WTC11 (cell line): ENCODE data around the gene RGS21.

ENCODE experiments used
- NR2C2 ChIP-seq: sonication (generic); formaldehyde crosslinking; IDR thresholded peaks from 2 replicates; pipeline ENCODE4 v1.8.0; 2022; ENCODE audit warnings: mild to moderate bottlenecking, missing genetic modification reagents
- RORB ChIP-seq: fragments of 250-450 bp; sonication (Bioruptor Pico); IDR thresholded peaks from 2 replicates; pipeline ENCODE4 v1.9.0; 2021; ENCODE audit warnings: mild to moderate bottlenecking
- TEAD4 ChIP-seq: sonication (generic); formaldehyde crosslinking; IDR thresholded peaks from 2 replicates; pipeline ENCODE4 v1.8.0; 2022; ENCODE audit warnings: mild to moderate bottlenecking, missing genetic modification reagents
- ZNF423 ChIP-seq: fragments of 250-450 bp; sonication (Bioruptor Pico); IDR thresholded peaks from 2 replicates; pipeline ENCODE4 v2.1.2; 2022; ENCODE audit warnings: mild to moderate bottlenecking, moderate library complexity
- TF ChIP-seq, protein P1 (sequence below): fragments of 200-600 bp; IDR thresholded peaks from 2 replicates; pipeline ENCODE4 v1.8.0; 2022; ENCODE audit warnings: antibody characterized with exemption
- TF ChIP-seq, protein P2 (sequence below): sonication (generic); formaldehyde crosslinking; IDR thresholded peaks from 2 replicates; pipeline ENCODE4 v1.8.0; 2022; ENCODE audit warnings: mild to moderate bottlenecking, missing genetic modification reagents

- TF ChIP-seq, protein P1, sequence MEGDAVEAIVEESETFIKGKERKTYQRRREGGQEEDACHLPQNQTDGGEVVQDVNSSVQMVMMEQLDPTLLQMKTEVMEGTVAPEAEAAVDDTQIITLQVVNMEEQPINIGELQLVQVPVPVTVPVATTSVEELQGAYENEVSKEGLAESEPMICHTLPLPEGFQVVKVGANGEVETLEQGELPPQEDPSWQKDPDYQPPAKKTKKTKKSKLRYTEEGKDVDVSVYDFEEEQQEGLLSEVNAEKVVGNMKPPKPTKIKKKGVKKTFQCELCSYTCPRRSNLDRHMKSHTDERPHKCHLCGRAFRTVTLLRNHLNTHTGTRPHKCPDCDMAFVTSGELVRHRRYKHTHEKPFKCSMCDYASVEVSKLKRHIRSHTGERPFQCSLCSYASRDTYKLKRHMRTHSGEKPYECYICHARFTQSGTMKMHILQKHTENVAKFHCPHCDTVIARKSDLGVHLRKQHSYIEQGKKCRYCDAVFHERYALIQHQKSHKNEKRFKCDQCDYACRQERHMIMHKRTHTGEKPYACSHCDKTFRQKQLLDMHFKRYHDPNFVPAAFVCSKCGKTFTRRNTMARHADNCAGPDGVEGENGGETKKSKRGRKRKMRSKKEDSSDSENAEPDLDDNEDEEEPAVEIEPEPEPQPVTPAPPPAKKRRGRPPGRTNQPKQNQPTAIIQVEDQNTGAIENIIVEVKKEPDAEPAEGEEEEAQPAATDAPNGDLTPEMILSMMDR = no peak
- TF ChIP-seq, protein P2, sequence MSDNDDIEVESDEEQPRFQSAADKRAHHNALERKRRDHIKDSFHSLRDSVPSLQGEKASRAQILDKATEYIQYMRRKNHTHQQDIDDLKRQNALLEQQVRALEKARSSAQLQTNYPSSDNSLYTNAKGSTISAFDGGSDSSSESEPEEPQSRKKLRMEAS (CRISPR knock-in tag) = no peak
- TF ChIP-seq NR2C2 (CRISPR knock-in tag) (no peak), RORB (CRISPR knock-in tag) (no peak), ZNF423 (CRISPR knock-in tag) (no peak), TEAD4 (CRISPR knock-in tag) (no peak)
Observed at GRCh38 chr1:192351550-192351949, 34.8 kb downstream of the RGS21 start.
